ENCODE results near the gene TMEM30B.

The TMEM30B gene

GRCh38 chr14:61287196-61287595 is 6.1 kb upstream of the TMEM30B start:
- no peaks in the 10 kb centered on the region for H3K36me3 ChIP-seq (ENCODE audit: control insufficient read depth, insufficient read depth, low read length)
- no peak overlapping the region for H3K4me3 ChIP-seq (replicated peaks; ENCODE audit: low read depth, low read length)
- no peak for TF ChIP-seq CTCF (IDR thresholded peaks at IDR 0.05; ENCODE audit: insufficient read depth, low read length, poor library complexity, severe bottlenecking)
- no peaks in the 10 kb centered on the region for H3K27me3 ChIP-seq (replicated peaks; ENCODE audit: control insufficient read depth, insufficient read depth, low read length)
- DNase-seq (ENCODE audit: extremely low read depth, insufficient read length): no peak

- Histone ChIP-seq H3K36me3 (ENCODE audit: control insufficient read depth, insufficient read depth, low read length) (no peaks in the 10 kb centered on the region), H3K4me3 (replicated peaks; ENCODE audit: low read depth, low read length) (no peak overlapping the region), H3K27me3 (replicated peaks; ENCODE audit: control insufficient read depth, insufficient read depth, low read length) (no peaks in the 10 kb centered on the region; the same call in 1 of the 2 replicates)
- DNase-seq (ENCODE audit: extremely low read depth, insufficient read length): no peak
- no peak for TF ChIP-seq CTCF (IDR thresholded peaks at IDR 0.05; ENCODE audit: insufficient read depth, low read length, poor library complexity, severe bottlenecking)
These were observed 4.2 kb upstream of the TMEM30B start for GRCh38 chr14:61285364-61285763.

GRCh38 chr14:61284001-61284400 is 2.9 kb upstream of the TMEM30B start:
- Histone ChIP-seq H3K27me3 (replicated peaks; ENCODE audit: control insufficient read depth, insufficient read depth, low read length) (no peaks in the 10 kb centered on the region; the same call in none of the 2 replicates), H3K4me3 (replicated peaks; ENCODE audit: low read depth, low read length) (no peak overlapping the region), H3K36me3 (ENCODE audit: control insufficient read depth, insufficient read depth, low read length) (no peaks in the 10 kb centered on the region)
- DNase-seq (ENCODE audit: extremely low read depth, insufficient read length): no peak
- no peak for TF ChIP-seq CTCF (IDR thresholded peaks at IDR 0.05; ENCODE audit: insufficient read depth, low read length, poor library complexity, severe bottlenecking)

GRCh38 chr14:61282746-61283145 is 1.6 kb upstream of the TMEM30B start:
- DNase-seq (ENCODE audit: extremely low read depth, insufficient read length): no peak
- Histone ChIP-seq H3K27me3 (replicated peaks; ENCODE audit: control insufficient read depth, insufficient read depth, low read length) (no peaks in the 10 kb centered on the region; the same call in none of the 2 replicates), H3K4me3 (replicated peaks; ENCODE audit: low read depth, low read length) (no peak overlapping the region), H3K36me3 (ENCODE audit: control insufficient read depth, insufficient read depth, low read length) (no peaks in the 10 kb centered on the region)
- no peak for TF ChIP-seq CTCF (IDR thresholded peaks at IDR 0.05; ENCODE audit: insufficient read depth, low read length, poor library complexity, severe bottlenecking)

- H3K27me3 ChIP-seq (replicated peaks; ENCODE audit: control insufficient read depth, insufficient read depth, low read length): no peaks in the 10 kb centered on the region; the same call in none of the 2 replicates
- H3K36me3 ChIP-seq (ENCODE audit: control insufficient read depth, insufficient read depth, low read length): no peaks in the 10 kb centered on the region
- DNase-seq (ENCODE audit: extremely low read depth, insufficient read length): no peak
- H3K4me3 ChIP-seq (replicated peaks; ENCODE audit: low read depth, low read length): no peak overlapping the region
- TF ChIP-seq CTCF (IDR thresholded peaks at IDR 0.05; ENCODE audit: insufficient read depth, low read length, poor library complexity, severe bottlenecking): no peak
These were observed 774 bp upstream of the TMEM30B start for GRCh38 chr14:61281948-61282275.

- no peaks in the 10 kb centered on the region; the same call in none of the 2 replicates for H3K27me3 ChIP-seq (replicated peaks; ENCODE audit: control insufficient read depth, insufficient read depth, low read length)
- no peak overlapping the region; the same call in none of the 2 replicates for H3K4me3 ChIP-seq (replicated peaks; ENCODE audit: low read depth, low read length)
- no peak for TF ChIP-seq CTCF (IDR thresholded peaks at IDR 0.05; ENCODE audit: insufficient read depth, low read length, poor library complexity, severe bottlenecking)
- peak; percentile 61 for DNase-seq (ENCODE audit: extremely low read depth, insufficient read length)
- H3K36me3 ChIP-seq (ENCODE audit: control insufficient read depth, insufficient read depth, low read length): no peaks in the 10 kb centered on the region
These were observed 482 bp downstream of the TMEM30B start for GRCh38 chr14:61280526-61281185.

Data from GM06990 (cell line).